LHCN-M2 (cell line): ENCODE data around the gene FLOT1. TPM values are rescaled to one million over a fixed set of nuclear protein-coding genes. Genes with fewer than 3 reads are reported as not detected.
"Not testable (repeated sequence)": the region's sequence is repeated elsewhere in the genome, so short reads cannot be mapped to it uniquely, and the experiment has no call there.

Experiments used
- DNase-seq: peaks from one replicate; pipeline ENCODE4 v3.0.0-alpha.2; 2012; ENCODE audit warnings: low read depth
- total RNA-seq: library from RNA; depleted of rRNA; stranded (reverse); fragments of >200 nt; gene quantifications from 2 replicates; pipeline ENCODE4 v1.2.3, GENCODE V29; 2014

FLOT1 gene
- total RNA-seq, 1 experiment from 2014 or later, result 208 TPM

- DNase-seq, result no peak
Observed at GRCh38 chr6:30767944-30768301, 25.4 kb upstream of the FLOT1 start.

DNA sequence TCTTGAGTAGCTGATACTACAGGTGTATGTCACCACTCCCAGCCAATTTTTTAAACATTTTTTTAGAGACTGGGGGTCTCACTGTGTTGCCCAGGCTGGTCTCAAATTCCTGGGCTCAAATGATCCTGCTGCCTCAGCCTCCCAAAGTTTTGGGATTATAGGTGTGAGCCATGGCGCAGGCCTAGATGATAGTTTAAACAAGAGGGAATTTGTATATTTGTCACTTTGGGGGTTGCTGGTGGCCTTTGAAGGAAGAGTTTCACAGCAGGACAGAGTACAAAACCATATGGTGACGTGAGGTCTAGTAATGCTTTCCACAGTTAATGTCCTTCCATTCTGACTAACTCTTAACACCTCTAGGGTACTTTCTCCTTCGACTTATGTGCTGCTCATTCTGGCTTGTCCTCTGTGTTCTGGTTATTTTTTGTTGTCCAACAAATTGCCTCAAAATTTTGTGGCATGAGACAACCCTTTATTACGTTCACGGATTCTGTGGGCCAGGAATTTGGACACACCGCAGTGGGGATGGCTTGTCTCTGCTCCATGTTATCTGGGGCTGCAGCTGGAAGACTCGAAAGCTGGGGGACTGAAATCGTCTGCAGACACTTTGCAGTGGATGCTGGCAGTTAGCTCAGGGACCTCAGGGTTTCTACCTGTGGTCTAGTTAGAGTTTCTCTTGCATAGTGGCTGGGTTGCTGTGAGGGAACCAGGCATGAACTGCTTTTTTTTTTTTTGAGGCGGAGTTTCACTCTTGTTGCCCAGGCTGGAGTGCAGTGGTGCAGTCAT lies 24.9 kb upstream of the FLOT1 start:
- no peak for DNase-seq

DNA sequence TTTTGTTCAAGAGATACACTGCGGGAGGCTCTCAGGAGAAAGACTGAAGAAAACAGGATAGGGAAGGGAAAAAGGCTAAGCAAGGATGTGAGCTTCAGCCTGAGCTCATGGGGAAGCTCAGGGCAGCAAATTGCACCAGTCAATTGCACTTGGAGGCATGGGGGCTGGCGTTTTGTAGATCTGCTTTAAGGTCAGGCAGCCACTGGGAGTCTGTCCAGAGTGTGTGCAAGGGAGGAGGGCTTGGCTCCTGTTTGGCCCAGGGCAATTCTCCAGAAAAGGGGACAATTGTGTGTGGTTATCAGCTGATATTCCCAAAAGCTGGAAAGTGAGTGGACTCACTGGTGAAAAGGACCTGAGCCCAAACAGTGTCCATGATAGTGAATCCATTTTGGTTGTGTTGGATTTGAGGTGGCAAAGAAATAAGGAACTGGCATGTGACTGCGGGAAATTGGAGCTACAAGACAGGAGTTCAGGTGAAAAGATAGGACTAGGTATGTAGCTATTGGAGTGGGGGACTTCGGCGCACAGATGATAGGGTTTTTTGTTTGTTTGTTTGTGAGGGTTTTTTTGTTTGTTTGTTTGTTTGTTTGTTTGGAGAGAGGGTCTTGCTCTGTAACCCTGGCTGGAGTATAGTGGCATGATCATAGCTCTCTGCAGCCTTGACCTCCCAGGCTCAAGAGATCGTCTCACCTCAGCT lies 24.1 kb upstream of the FLOT1 start:
- DNase-seq, result no peak

GRCh38 chr6:30765495-30765894 lies 23.0 kb upstream of the FLOT1 start:
- DNase-seq, result not testable (repeated sequence)

DNA sequence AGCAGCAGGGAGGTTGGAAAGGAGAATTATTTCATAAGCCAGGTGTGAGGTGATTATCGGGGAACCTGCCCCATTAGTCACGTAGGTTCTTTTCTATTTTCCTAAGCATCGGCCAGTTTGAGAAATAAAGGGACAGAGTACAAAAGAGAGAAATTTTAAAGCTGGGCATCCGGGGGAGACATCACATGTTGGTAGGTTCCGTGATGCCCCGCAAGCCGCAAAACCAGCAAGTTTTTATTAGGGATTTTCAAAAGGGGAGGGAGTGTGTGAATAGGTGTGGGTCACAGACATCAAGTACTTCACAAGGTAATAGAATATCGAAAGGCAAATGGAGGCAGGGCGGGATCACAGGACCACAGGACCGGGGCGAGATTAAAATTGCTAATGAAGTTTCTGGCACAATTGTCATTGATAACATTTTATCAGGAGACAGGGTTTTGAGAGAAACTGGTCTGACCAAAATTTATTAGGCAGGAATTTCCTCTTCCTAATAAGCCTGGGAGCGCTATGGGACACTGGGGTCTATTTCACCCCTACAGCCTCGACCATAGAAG lies 22.1 kb upstream of the FLOT1 start:
- DNase-seq, result not testable (repeated sequence)

DNA sequence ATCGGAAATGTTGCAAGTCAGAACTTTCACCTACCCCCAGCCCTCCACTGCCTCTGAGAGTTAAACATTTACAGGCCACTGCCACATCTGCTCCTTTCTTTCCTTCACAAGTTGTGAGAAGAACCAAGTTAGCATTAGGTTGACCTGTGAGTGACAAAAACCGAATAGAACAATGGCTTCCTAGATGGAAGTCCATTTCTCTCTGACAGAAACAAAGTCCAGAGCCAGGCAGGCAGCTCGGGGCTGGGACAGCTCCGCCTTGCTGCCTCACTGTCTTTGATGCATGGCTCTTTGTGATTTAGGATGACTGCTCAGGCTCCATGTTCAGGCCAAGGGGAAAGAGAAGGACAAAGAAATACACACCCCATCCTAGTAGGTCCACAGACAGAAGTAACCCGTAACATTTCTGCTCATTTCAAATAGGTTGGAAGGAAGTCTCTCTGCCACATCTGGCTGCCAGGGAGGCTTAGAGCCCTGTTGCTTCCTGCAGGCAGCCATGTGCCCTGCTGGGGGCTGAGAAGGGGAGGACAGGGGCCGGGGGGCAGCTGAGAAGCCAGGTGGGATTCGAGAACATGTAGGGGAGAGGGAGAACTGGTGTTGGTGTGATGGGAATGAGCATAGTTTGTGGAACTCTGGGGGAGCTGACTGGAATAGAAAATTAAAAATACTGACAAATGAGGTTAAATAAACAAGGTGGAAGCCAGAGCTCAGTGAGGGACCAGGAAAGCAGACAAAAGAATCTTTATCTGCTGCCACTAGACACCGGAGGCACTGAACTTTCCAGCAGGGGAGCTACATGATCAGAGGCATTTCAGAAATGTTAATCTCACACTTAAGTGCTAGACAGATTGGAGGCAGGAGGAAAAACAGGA lies 21.4 kb upstream of the FLOT1 start:
- no peak for DNase-seq

GRCh38 chr6:30763155-30763617 lies 20.7 kb upstream of the FLOT1 start:
- DNase-seq, result no peak

GRCh38 chr6:30761791-30762429 lies 19.4 kb upstream of the FLOT1 start:
- no peak for DNase-seq

DNA sequence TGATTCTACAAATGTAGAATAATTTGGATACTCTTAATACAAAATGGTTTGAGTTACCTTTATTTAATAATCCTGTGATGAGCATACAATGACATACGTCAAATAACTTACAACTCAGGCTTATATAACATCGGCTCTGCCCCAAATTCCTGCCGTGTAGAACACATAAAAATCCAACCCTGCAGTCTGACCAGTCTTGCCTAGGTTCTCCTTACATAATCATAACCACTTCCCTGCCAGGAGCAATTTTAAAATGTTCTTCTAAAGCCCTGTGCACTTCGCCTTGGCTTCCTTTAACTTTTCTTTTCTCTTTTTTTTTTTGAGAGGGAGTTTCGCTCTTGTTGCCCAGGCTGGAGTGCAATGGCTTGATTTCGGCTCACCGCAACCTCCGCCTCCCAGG lies 18.1 kb upstream of the FLOT1 start:
- no peak for DNase-seq

- peak; percentile 90 for DNase-seq
Observed at GRCh38 chr6:30759575-30760239, 17.2 kb upstream of the FLOT1 start.

DNA sequence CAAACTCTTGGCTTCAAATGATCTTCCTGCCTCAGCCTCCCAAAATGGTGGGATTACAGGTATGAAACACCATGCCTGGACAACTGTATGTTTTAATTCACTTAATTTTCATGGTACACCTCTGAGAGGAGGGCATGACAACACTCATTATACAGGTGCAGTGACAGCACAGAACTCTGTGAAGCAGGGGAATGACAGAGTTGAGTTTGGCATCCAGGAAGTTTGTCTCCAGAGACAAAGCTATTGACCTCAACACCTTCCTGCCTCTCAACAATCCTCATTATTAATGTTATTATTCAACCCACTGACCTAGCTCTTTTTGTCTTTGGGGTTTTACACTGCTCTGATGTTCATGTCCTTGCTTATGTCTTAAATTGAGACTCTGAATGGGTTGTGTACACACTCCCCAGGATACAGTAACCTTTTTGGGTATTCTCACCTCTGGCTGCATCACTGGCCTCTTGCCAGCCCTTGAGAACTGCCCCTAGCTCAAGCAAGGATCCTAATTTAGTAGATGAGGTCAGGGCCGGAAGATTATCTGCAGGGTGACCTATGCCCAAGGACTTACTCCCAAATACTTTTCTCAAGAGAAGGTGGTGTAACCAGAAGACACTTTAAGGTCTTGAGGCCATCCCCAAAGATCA lies 14.9 kb upstream of the FLOT1 start:
- no peak for DNase-seq

- DNase-seq, result not testable (repeated sequence)
Observed at GRCh38 chr6:30756405-30757003, 14.0 kb upstream of the FLOT1 start.

GRCh38 chr6:30754631-30755030 lies 12.1 kb upstream of the FLOT1 start:
- peak; percentile 74 for DNase-seq

DNA sequence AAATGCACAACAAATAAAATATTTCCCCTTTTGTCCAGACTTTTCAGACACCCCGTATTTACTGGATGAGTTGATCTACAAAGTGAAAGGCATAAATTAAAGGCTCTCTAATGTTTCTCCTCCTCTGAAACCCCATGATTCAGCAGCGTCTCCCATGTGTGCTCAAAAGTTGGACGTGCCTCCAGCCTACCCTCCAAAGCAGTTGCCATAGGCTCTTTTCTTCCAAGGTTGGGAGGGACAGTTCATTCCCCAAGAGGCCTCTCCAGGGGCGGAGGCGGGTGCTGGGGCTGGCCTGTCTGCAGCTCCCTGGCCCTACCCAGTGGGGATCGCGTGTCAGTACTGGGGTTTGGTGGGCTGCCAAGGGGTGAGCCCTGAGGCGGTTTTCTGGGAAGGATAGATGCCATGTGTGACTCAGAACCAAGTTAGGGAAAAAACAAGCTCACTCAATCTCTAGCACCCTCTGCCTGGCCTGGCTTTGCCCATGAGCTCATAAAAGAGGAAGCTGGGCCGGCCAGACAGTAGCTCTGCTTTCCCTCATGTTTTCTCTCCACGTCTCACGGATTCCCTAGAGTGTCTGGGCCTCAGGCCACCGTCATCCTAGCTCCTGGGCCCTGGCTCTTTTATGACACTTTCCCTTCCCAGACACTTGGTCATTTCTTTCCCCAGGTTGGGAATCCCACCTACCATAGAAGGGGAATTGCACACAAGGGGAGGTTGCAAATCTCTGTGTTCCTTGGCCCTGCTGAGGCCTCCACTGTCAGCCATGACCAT lies 9.9 kb upstream of the FLOT1 start:
- peak; percentile 100 for DNase-seq

GRCh38 chr6:30750379-30750668 lies 7.8 kb upstream of the FLOT1 start:
- no peak for DNase-seq

DNA sequence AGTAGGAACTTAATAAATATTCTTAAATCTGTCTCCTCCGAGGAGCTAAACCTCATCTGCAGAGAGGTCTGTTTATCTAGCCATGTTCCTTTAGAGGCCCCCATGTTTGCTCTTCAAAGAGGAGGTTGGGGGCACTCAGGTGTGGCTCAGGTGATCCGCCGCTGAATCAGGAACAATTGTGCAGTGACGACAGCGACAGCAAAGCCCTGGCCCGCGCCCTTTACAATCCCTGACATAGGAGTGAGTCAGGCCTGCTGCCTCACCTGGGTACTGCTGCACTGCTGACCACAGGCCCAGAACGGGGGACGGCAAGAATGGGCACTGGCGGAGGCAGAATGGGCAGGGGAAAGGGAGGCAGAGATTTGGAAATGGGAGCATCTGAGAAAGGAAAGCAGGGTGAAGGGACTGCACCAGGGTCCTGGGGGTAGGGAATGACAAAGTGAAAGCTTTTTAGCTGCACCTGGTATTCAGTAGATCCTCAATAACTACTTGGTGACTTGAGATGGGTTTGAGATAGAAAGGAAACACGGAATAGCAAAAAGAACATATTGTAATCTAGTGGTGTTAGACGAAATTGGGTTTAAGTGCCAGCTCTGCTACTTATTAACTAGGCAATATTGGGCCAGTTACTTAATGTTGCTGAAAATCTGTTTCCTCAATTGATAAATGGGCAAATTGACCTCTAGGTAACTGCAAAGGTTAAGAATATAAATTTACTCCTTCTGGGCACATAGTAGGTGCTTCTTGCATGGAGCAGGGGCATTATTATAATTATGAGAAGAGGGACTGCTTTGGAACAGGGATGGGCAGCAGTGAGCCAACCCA lies 7.3 kb upstream of the FLOT1 start:
- DNase-seq, result no peak

DNA sequence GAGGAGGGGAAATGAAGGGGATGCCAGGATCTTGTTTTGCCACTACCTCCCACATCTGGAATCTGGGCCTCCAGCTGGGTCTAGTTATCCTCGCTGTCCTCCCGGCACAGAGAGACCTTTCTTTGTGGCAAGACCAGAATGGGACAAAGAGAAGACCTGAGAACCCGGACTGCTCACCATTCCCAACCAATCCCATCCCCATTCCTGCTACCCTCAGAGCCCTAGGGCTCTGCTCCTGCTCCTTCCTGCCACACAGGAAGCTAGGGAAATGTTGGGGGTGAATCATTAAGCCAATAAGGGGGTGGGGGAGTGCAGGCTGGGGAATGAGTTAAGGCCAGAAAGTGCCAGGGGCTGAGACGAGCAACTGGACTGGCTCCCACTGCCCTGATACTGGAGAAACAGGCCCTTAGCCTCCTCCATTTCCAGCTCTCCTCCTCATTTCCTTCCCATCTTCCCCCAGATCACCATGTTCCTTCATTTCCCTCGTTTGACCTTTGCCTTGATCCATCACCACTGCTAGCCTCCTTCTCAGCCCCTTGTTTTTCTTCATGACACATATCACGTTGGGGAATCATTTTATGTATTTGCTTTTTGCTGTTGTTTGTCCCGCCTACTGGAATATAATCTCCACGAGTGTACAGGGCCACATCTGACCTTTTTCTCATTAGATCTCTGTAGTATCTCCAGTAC lies 6.5 kb upstream of the FLOT1 start:
- peak; percentile 72 for DNase-seq
